ENCODE results near the gene PTPRD. TPM values are rescaled to one million over a fixed set of nuclear protein-coding genes. Genes with fewer than 3 reads are reported as not detected.
"Not testable (repeated sequence)": the region's sequence is repeated elsewhere in the genome, so short reads cannot be mapped to it uniquely, and the experiment has no call there.

Gene PTPRD
- polyA plus RNA-seq, 3 donors = 106 to 122 (median 110) TPM

- DNase-seq = peak; percentile 15
Observed at GRCh38 chr9:9973062-9973461, 639.7 kb downstream of the PTPRD start.

GRCh38 chr9:9970514-9970913 lies 642.3 kb downstream of the PTPRD start:
- no peak for DNase-seq

- DNase-seq = no peak
Observed at GRCh38 chr9:9963841-9964240, 649.0 kb downstream of the PTPRD start.

GRCh38 chr9:9961934-9962333 lies 650.9 kb downstream of the PTPRD start:
- no peak for DNase-seq

- no peak for DNase-seq
Observed at GRCh38 chr9:9961487-9961886, 651.3 kb downstream of the PTPRD start.

- no peak for DNase-seq
Observed at GRCh38 chr9:9951556-9952160, 661.1 kb downstream of the PTPRD start.

- no peak for DNase-seq
Observed at GRCh38 chr9:9950813-9951212, 662.0 kb downstream of the PTPRD start.

GRCh38 chr9:9949978-9950377 lies 662.8 kb downstream of the PTPRD start:
- DNase-seq = no peak

GRCh38 chr9:9949368-9949767 lies 663.4 kb downstream of the PTPRD start:
- no peak for DNase-seq

- no peak for DNase-seq
Observed at GRCh38 chr9:9945966-9946365, 666.8 kb downstream of the PTPRD start.

- DNase-seq = peak; percentile 55
Observed at GRCh38 chr9:9942764-9943424, 669.9 kb downstream of the PTPRD start.

- DNase-seq = no peak
Observed at GRCh38 chr9:9938432-9938831, 674.4 kb downstream of the PTPRD start.

- DNase-seq = not testable (repeated sequence)
Observed at GRCh38 chr9:9931464-9931863, 681.3 kb downstream of the PTPRD start.

- no peak for DNase-seq
Observed at GRCh38 chr9:9924376-9924775, 688.4 kb downstream of the PTPRD start.

GRCh38 chr9:9921805-9922204 lies 691.0 kb downstream of the PTPRD start:
- DNase-seq = no peak

GRCh38 chr9:9920425-9921060 lies 692.3 kb downstream of the PTPRD start:
- no peak for DNase-seq

GRCh38 chr9:9919174-9919775 lies 693.5 kb downstream of the PTPRD start:
- no peak for DNase-seq

- DNase-seq = no peak
Observed at GRCh38 chr9:9917400-9917799, 695.4 kb downstream of the PTPRD start.

- no peak for DNase-seq
Observed at GRCh38 chr9:9914174-9914573, 698.6 kb downstream of the PTPRD start.

GRCh38 chr9:9913276-9913832 lies 699.4 kb downstream of the PTPRD start:
- peak; percentile 8 for DNase-seq

GRCh38 chr9:9912459-9912858 lies 700.3 kb downstream of the PTPRD start:
- DNase-seq = no peak

GRCh38 chr9:9905736-9906135 lies 707.1 kb downstream of the PTPRD start:
- no peak for DNase-seq

GRCh38 chr9:9904041-9904440 lies 708.8 kb downstream of the PTPRD start:
- DNase-seq = no peak

Measured in renal pelvis (tissue), 4 donors.